Parathyroid adenoma (tissue), 2 donors: ENCODE results near the gene ATP1A4.
A peak's percentile ranks its signal among the peaks of the same experiment; 100 is the strongest.

Experiments used
- H2AFZ ChIP-seq: fragments of 300-600 bp; sonication (generic); one replicate; pipeline ENCODE4 v1.7.0; 2017; ENCODE audit warnings: antibody characterized with exemption, mild to moderate bottlenecking
- H3K27ac ChIP-seq: fragments of 300-600 bp; sonication (generic); one replicate; pipeline ENCODE4 v1.7.0; 2017
- H3K27me3 ChIP-seq: fragments of 300-600 bp; sonication (generic); one replicate; pipeline ENCODE4 v1.7.0; 2017; ENCODE audit warnings: low read length; ENCODE audit not compliant: control insufficient read depth, insufficient read depth
- H3K36me3 ChIP-seq: fragments of 300-600 bp; sonication (generic); one replicate; pipeline ENCODE4 v1.7.0; 2017; ENCODE audit warnings: low read length; ENCODE audit not compliant: control insufficient read depth, insufficient read depth
- H3K4me1 ChIP-seq: fragments of 300-600 bp; sonication (generic); one replicate; pipeline ENCODE4 v1.7.0; 2017; ENCODE audit warnings: control low read depth
- H3K4me2 ChIP-seq: fragments of 300-600 bp; sonication (generic); one replicate; pipeline ENCODE4 v1.7.0; 2017; ENCODE audit warnings: low read length
- H3K4me3 ChIP-seq: fragments of 300-600 bp; sonication (generic); one replicate; pipeline ENCODE4 v1.7.0; 2017; ENCODE audit warnings: low read depth, low read length
- H3K79me2 ChIP-seq: fragments of 300-600 bp; sonication (generic); one replicate; pipeline ENCODE4 v1.7.0; 2017; ENCODE audit warnings: control low read depth
- H3K9ac ChIP-seq: fragments of 300-600 bp; sonication (generic); one replicate; pipeline ENCODE4 v1.7.0; 2017; ENCODE audit warnings: mild to moderate bottlenecking
- H3K9me3 ChIP-seq: fragments of 300-600 bp; sonication (generic); one replicate; pipeline ENCODE4 v1.7.0; 2017; ENCODE audit warnings: low read length; ENCODE audit not compliant: control insufficient read depth
- CTCF ChIP-seq: fragments of 300-600 bp; sonication (generic); IDR thresholded peaks from one replicate; pipeline ENCODE4 v1.7.0; 2017; ENCODE audit warnings: antibody characterized with exemption, mild to moderate bottlenecking
- donor health status: primary hyperparathyroidism.

Gene ATP1A4

GRCh38 chr1:160207771-160208556, 56.6 kb downstream of the ATP1A4 start:
- no peak overlapping the region for H3K9ac ChIP-seq
- H3K4me1 ChIP-seq, result peaks cover 2% of the 10 kb centered on the region
- no peak overlapping the region for H3K4me2 ChIP-seq
- no peak overlapping the region for H2AFZ ChIP-seq
- H3K4me3 ChIP-seq, result no peak overlapping the region
- H3K27ac ChIP-seq, result peak overlapping the region; percentile 47
- no peak for TF ChIP-seq CTCF
- no peaks in the 10 kb centered on the region for H3K36me3 ChIP-seq
- H3K79me2 ChIP-seq, result peaks cover 2% of the 10 kb centered on the region
- H3K9me3 ChIP-seq, result no peaks in the 10 kb centered on the region
- H3K27me3 ChIP-seq, result no peaks in the 10 kb centered on the region

- peaks cover 2% of the 10 kb centered on the region for H3K79me2 ChIP-seq
- peaks cover 2% of the 10 kb centered on the region for H3K4me1 ChIP-seq
- no peaks in the 10 kb centered on the region for H3K9me3 ChIP-seq
- H3K27ac ChIP-seq, result peak overlapping the region; percentile 47
- no peak overlapping the region for H3K9ac ChIP-seq
- H3K4me3 ChIP-seq, result no peak overlapping the region
- H3K4me2 ChIP-seq, result peak overlapping the region; percentile 25
- no peak for TF ChIP-seq CTCF
- no peaks in the 10 kb centered on the region for H3K36me3 ChIP-seq
- H2AFZ ChIP-seq, result no peak overlapping the region
- no peaks in the 10 kb centered on the region for H3K27me3 ChIP-seq
Observed at GRCh38 chr1:160208557-160209320, 57.3 kb downstream of the ATP1A4 start.

- Histone ChIP-seq H2AFZ (no peak overlapping the region), H3K79me2 (peaks cover 2% of the 10 kb centered on the region), H3K4me2 (peak overlapping the region; percentile 34), H3K9me3 (no peaks in the 10 kb centered on the region), H3K36me3 (no peaks in the 10 kb centered on the region), H3K9ac (no peak overlapping the region), H3K4me3 (no peak overlapping the region), H3K27ac (no peak overlapping the region), H3K4me1 (peaks cover 2% of the 10 kb centered on the region), H3K27me3 (no peaks in the 10 kb centered on the region)
- TF ChIP-seq CTCF, result no peak
Observed at GRCh38 chr1:160209321-160210046, 58.1 kb downstream of the ATP1A4 start.

- no peak overlapping the region for H3K4me2 ChIP-seq
- H3K4me1 ChIP-seq, result no peaks in the 10 kb centered on the region
- H3K9ac ChIP-seq, result no peak overlapping the region
- H3K9me3 ChIP-seq, result no peaks in the 10 kb centered on the region
- H3K27me3 ChIP-seq, result no peaks in the 10 kb centered on the region
- no peak for TF ChIP-seq CTCF
- peaks cover 2% of the 10 kb centered on the region for H3K79me2 ChIP-seq
- H3K36me3 ChIP-seq, result no peaks in the 10 kb centered on the region
- no peak overlapping the region for H3K4me3 ChIP-seq
- H2AFZ ChIP-seq, result no peak overlapping the region
- no peak overlapping the region for H3K27ac ChIP-seq
Observed at GRCh38 chr1:160210561-160210960, 59.2 kb downstream of the ATP1A4 start.
